ENCODE results near the gene CADM1. TPM values are rescaled to one million over a fixed set of nuclear protein-coding genes. Genes with fewer than 3 reads are reported as not detected.

CADM1 gene
- total and polyA plus RNA-seq, 4 experiments from 2014 or later = 2.8 to 5.6 (median 3.3) TPM

GRCh38 chr11:115194802-115195110, 309.5 kb downstream of the CADM1 start:
- Histone ChIP-seq H3K4me3 (ENCODE audit: low read length in 2 of 2) (no peak overlapping the region), H3K4me1 (ENCODE audit: insufficient read depth, low read length) (no peaks in the 10 kb centered on the region), H3K27ac (ENCODE audit: low read depth, low read length) (no peak overlapping the region), H3K9me3 (ENCODE audit: control insufficient read depth in 1 of 2, low read length in 2 of 2) (no peaks in the 10 kb centered on the region), H3K36me3 (ENCODE audit: insufficient read depth, low read length) (no peaks in the 10 kb centered on the region), H3K27me3 (ENCODE audit: insufficient read depth, low read length) (no peaks in the 10 kb centered on the region)
- Mint-ChIP-seq H3K27me3 (no peaks in the 10 kb centered on the region), H3K9me3 (peaks cover 0 to 2% (median 0%) of the 10 kb centered on the region in 8 donors), H3K4me3 (peak overlapping the region in 7 of 8 donors; percentile 45 to 67 (median 55)), H3K27ac (no peak overlapping the region), H3K36me3 (no peaks in the 10 kb centered on the region), H3K4me1 (peaks cover 5 to 13% (median 7%) of the 10 kb centered on the region in 4 donors)
- POLR2A ChIA-PET (ENCODE audit: partially characterized antibody) = no interaction called here
- no peak for DNase-seq
- intact Hi-C loops (cut with micrococcal nuclease) = no loop called here
- CTCF ChIA-PET (ENCODE audit: partially characterized antibody) = no interaction called here

GRCh38 chr11:115193914-115194801, 310.1 kb downstream of the CADM1 start:
- peaks cover 5 to 13% (median 7%) of the 10 kb centered on the region in 4 donors for H3K4me1 Mint-ChIP-seq
- ChIA-PET POLR2A (ENCODE audit: partially characterized antibody) (no interaction called here), CTCF (ENCODE audit: partially characterized antibody) (no interaction called here)
- no peaks in the 10 kb centered on the region for H3K36me3 ChIP-seq (ENCODE audit: insufficient read depth, low read length)
- H3K4me1 ChIP-seq (ENCODE audit: insufficient read depth, low read length) = no peaks in the 10 kb centered on the region
- H3K4me3 ChIP-seq (ENCODE audit: low read length in 2 of 2) = no peak overlapping the region
- H3K27me3 Mint-ChIP-seq = no peaks in the 10 kb centered on the region
- H3K9me3 Mint-ChIP-seq = peaks cover 0 to 2% (median 0%) of the 10 kb centered on the region in 8 donors
- intact Hi-C loops (cut with micrococcal nuclease) = no loop called here
- H3K9me3 ChIP-seq (ENCODE audit: control insufficient read depth in 1 of 2, low read length in 2 of 2) = no peaks in the 10 kb centered on the region
- H3K4me3 Mint-ChIP-seq = peak overlapping the region; percentile 45 to 67 (median 54)
- no peaks in the 10 kb centered on the region for H3K27me3 ChIP-seq (ENCODE audit: insufficient read depth, low read length)
- peak overlapping the region in 2 of 7 donors; percentile 23 to 35 for H3K27ac Mint-ChIP-seq
- H3K27ac ChIP-seq (ENCODE audit: low read depth, low read length) = no peak overlapping the region
- H3K36me3 Mint-ChIP-seq = no peaks in the 10 kb centered on the region
- no peak for DNase-seq

- no peak for DNase-seq
- Histone ChIP-seq H3K9me3 (ENCODE audit: control insufficient read depth in 1 of 2, low read length in 2 of 2) (no peaks in the 10 kb centered on the region), H3K27ac (ENCODE audit: low read depth, low read length) (no peak overlapping the region), H3K4me3 (ENCODE audit: low read length in 2 of 2) (no peak overlapping the region), H3K36me3 (ENCODE audit: insufficient read depth, low read length) (no peaks in the 10 kb centered on the region), H3K27me3 (ENCODE audit: insufficient read depth, low read length) (no peaks in the 10 kb centered on the region), H3K4me1 (ENCODE audit: insufficient read depth, low read length) (no peaks in the 10 kb centered on the region)
- intact Hi-C loops (cut with micrococcal nuclease) = no loop called here
- CTCF ChIA-PET (ENCODE audit: partially characterized antibody) = no interaction called here
- Mint-ChIP-seq H3K27me3 (peaks cover 0 to 3% of the 10 kb centered on the region in 2 donors), H3K36me3 (no peaks in the 10 kb centered on the region), H3K4me1 (peaks cover 5 to 13% (median 7%) of the 10 kb centered on the region in 4 donors), H3K4me3 (no peak overlapping the region), H3K27ac (no peak overlapping the region), H3K9me3 (peaks cover 0 to 2% (median 0%) of the 10 kb centered on the region in 8 donors)
- POLR2A ChIA-PET (ENCODE audit: partially characterized antibody) = no interaction called here
These were observed 312.5 kb downstream of the CADM1 start for GRCh38 chr11:115191761-115192160.

GRCh38 chr11:115190196-115190595, 314.0 kb downstream of the CADM1 start:
- no peaks in the 10 kb centered on the region for H3K36me3 ChIP-seq (ENCODE audit: insufficient read depth, low read length)
- POLR2A ChIA-PET (ENCODE audit: partially characterized antibody) = no interaction called here
- DNase-seq = no peak
- CTCF ChIA-PET (ENCODE audit: partially characterized antibody) = no interaction called here
- no peaks in the 10 kb centered on the region for H3K36me3 Mint-ChIP-seq
- H3K27ac Mint-ChIP-seq = no peak overlapping the region
- no peak overlapping the region for H3K27ac ChIP-seq (ENCODE audit: low read depth, low read length)
- H3K9me3 ChIP-seq (ENCODE audit: control insufficient read depth in 1 of 2, low read length in 2 of 2) = no peaks in the 10 kb centered on the region
- H3K4me1 Mint-ChIP-seq = peaks cover 5 to 13% (median 7%) of the 10 kb centered on the region in 4 donors
- H3K27me3 ChIP-seq (ENCODE audit: insufficient read depth, low read length) = no peaks in the 10 kb centered on the region
- H3K4me3 Mint-ChIP-seq = no peak overlapping the region
- peaks cover 0 to 2% (median 0%) of the 10 kb centered on the region in 8 donors for H3K9me3 Mint-ChIP-seq
- intact Hi-C loops (cut with micrococcal nuclease) = no loop called here
- no peaks in the 10 kb centered on the region for H3K4me1 ChIP-seq (ENCODE audit: insufficient read depth, low read length)
- no peak overlapping the region for H3K4me3 ChIP-seq (ENCODE audit: low read length in 2 of 2)
- H3K27me3 Mint-ChIP-seq = peaks cover 0 to 3% of the 10 kb centered on the region in 2 donors

- no peak overlapping the region for H3K27ac ChIP-seq (ENCODE audit: low read depth, low read length)
- H3K36me3 Mint-ChIP-seq = no peaks in the 10 kb centered on the region
- intact Hi-C loops (cut with micrococcal nuclease) = no loop called here
- H3K4me3 ChIP-seq (ENCODE audit: low read length in 2 of 2) = no peak overlapping the region
- peaks cover 0 to 1% (median 0%) of the 10 kb centered on the region in 8 donors for H3K9me3 Mint-ChIP-seq
- CTCF ChIA-PET (ENCODE audit: partially characterized antibody) = no interaction called here
- no peak for DNase-seq
- peaks cover 0 to 3% of the 10 kb centered on the region in 2 donors for H3K27me3 Mint-ChIP-seq
- H3K27me3 ChIP-seq (ENCODE audit: insufficient read depth, low read length) = no peaks in the 10 kb centered on the region
- H3K4me1 Mint-ChIP-seq = peaks cover 0 to 6% (median 2%) of the 10 kb centered on the region in 4 donors
- POLR2A ChIA-PET (ENCODE audit: partially characterized antibody) = no interaction called here
- no peak overlapping the region for H3K27ac Mint-ChIP-seq
- H3K9me3 ChIP-seq (ENCODE audit: control insufficient read depth in 1 of 2, low read length in 2 of 2) = no peaks in the 10 kb centered on the region
- no peaks in the 10 kb centered on the region for H3K4me1 ChIP-seq (ENCODE audit: insufficient read depth, low read length)
- H3K36me3 ChIP-seq (ENCODE audit: insufficient read depth, low read length) = no peaks in the 10 kb centered on the region
- no peak overlapping the region for H3K4me3 Mint-ChIP-seq
These were observed 315.3 kb downstream of the CADM1 start for GRCh38 chr11:115188898-115189278.

GRCh38 chr11:115188188-115188897, 315.9 kb downstream of the CADM1 start:
- Mint-ChIP-seq H3K27ac (peak overlapping the region in 1 of 7 donors; percentile 55), H3K36me3 (no peaks in the 10 kb centered on the region), H3K4me3 (no peak overlapping the region), H3K27me3 (peaks cover 0 to 3% of the 10 kb centered on the region in 2 donors), H3K4me1 (peaks cover 0 to under 1% (median 0%) of the 10 kb centered on the region in 4 donors), H3K9me3 (no peaks in the 10 kb centered on the region)
- Histone ChIP-seq H3K36me3 (ENCODE audit: insufficient read depth, low read length) (no peaks in the 10 kb centered on the region), H3K9me3 (ENCODE audit: control insufficient read depth in 1 of 2, low read length in 2 of 2) (no peaks in the 10 kb centered on the region), H3K4me1 (ENCODE audit: insufficient read depth, low read length) (no peaks in the 10 kb centered on the region), H3K4me3 (ENCODE audit: low read length in 2 of 2) (no peak overlapping the region), H3K27me3 (ENCODE audit: insufficient read depth, low read length) (no peaks in the 10 kb centered on the region), H3K27ac (ENCODE audit: low read depth, low read length) (no peak overlapping the region)
- CTCF ChIA-PET (ENCODE audit: partially characterized antibody) = no interaction called here
- POLR2A ChIA-PET (ENCODE audit: partially characterized antibody) = no interaction called here
- no peak for DNase-seq
- intact Hi-C loops (cut with micrococcal nuclease) = no loop called here

GRCh38 chr11:115185931-115186330, 318.3 kb downstream of the CADM1 start:
- CTCF ChIA-PET (ENCODE audit: partially characterized antibody) = no interaction called here
- Histone ChIP-seq H3K4me3 (ENCODE audit: low read length in 2 of 2) (no peak overlapping the region), H3K27ac (ENCODE audit: low read depth, low read length) (no peak overlapping the region), H3K9me3 (ENCODE audit: control insufficient read depth in 1 of 2, low read length in 2 of 2) (no peaks in the 10 kb centered on the region), H3K36me3 (ENCODE audit: insufficient read depth, low read length) (no peaks in the 10 kb centered on the region), H3K4me1 (ENCODE audit: insufficient read depth, low read length) (no peaks in the 10 kb centered on the region), H3K27me3 (ENCODE audit: insufficient read depth, low read length) (no peaks in the 10 kb centered on the region)
- peaks cover 0 to 1% (median 0%) of the 10 kb centered on the region in 4 donors for H3K4me1 Mint-ChIP-seq
- H3K9me3 Mint-ChIP-seq = no peaks in the 10 kb centered on the region
- intact Hi-C loops (cut with micrococcal nuclease) = no loop called here
- DNase-seq = no peak
- no peaks in the 10 kb centered on the region for H3K36me3 Mint-ChIP-seq
- no peak overlapping the region for H3K27ac Mint-ChIP-seq
- POLR2A ChIA-PET (ENCODE audit: partially characterized antibody) = no interaction called here
- peaks cover 0 to 3% of the 10 kb centered on the region in 2 donors for H3K27me3 Mint-ChIP-seq
- H3K4me3 Mint-ChIP-seq = no peak overlapping the region

Measured in CD4-positive, alpha-beta memory T cell (primary cell).